Naive thymus-derived CD4-positive, alpha-beta T cell (primary cell): ENCODE measurements around the gene RYR1. TPM values are rescaled to one million over a fixed set of nuclear protein-coding genes. Genes with fewer than 3 reads are reported as not detected.
"Not testable (repeated sequence)": the region's sequence is repeated elsewhere in the genome, so short reads cannot be mapped to it uniquely, and the experiment has no call there.

ENCODE experiments used
- ATAC-seq: fragments of 150-1000 bp; cut with Tn5 transposase; 2 replicates; pipeline ENCODE4 v1.10.0; 2021; ENCODE audit warnings: mild to moderate bottlenecking, moderate library complexity
- CTCF ChIA-PET: fragments of 350-600 bp; sonication (Branson Sonifier 250); formaldehyde crosslinking; loops from one replicate; lab custom pipeline; 2021; ENCODE audit warnings: antibody characterized with exemption; lab: Charles Lee
- POLR2A ChIA-PET: fragments of 350-600 bp; sonication (Branson Sonifier 250); formaldehyde crosslinking; loops from one replicate; lab custom pipeline; 2021; ENCODE audit warnings: antibody characterized with exemption, inconsistent platforms; lab: Charles Lee
- DNase-seq, 9 donors: peaks; one replicate each; pipeline versions ENCODE4 v3.0.0 to v3.0.0-alpha.2; 2020 to 2022; ENCODE audit warnings: mixed read lengths in 1 of 9
- H3K27ac ChIP-seq: one replicate; pipeline ENCODE4 v1.7.0; 2013; ENCODE audit warnings: mild to moderate bottlenecking, low read depth, low read length, moderate library complexity
- H3K27me3 ChIP-seq, 2 donors: one replicate each; pipeline ENCODE4 v1.7.0; 2013; ENCODE audit warnings: low read length in 2 of 2, mild to moderate bottlenecking in 2 of 2, moderate library complexity in 2 of 2; ENCODE audit not compliant: control insufficient read depth in 2 of 2, insufficient read depth in 2 of 2
- H3K36me3 ChIP-seq, 3 experiments: 1 replicate in 2 of 3; 2 replicates in 1 of 3; pipeline ENCODE4 v1.7.0; 2013; ENCODE audit warnings: low read length in 3 of 3, mild to moderate bottlenecking in 3 of 3, moderate library complexity in 1 of 3; ENCODE audit not compliant: insufficient read depth in 3 of 3, control insufficient read depth in 2 of 3
- H3K4me1 ChIP-seq, 2 donors: one replicate each; pipeline ENCODE4 v1.7.0; 2013; ENCODE audit warnings: low read length in 2 of 2, mild to moderate bottlenecking in 2 of 2, moderate library complexity in 1 of 2; ENCODE audit not compliant: control insufficient read depth in 2 of 2, insufficient read depth in 2 of 2
- H3K4me3 ChIP-seq: 2 replicates; pipeline ENCODE4 v1.7.0; 2013; ENCODE audit warnings: mild to moderate bottlenecking, low read length
- H3K9me3 ChIP-seq, 3 experiments: 1 replicate in 2 of 3; 2 replicates in 1 of 3; pipeline ENCODE4 v1.7.0; 2013; ENCODE audit warnings: low read length in 3 of 3; ENCODE audit not compliant: control insufficient read depth in 2 of 3
- H3K27ac Mint-ChIP-seq, 9 donors: one replicate each; pipeline ENCODE4 v1.8.0; 2020 to 2022; ENCODE audit warnings: mixed read lengths in 9 of 9, mild to moderate bottlenecking in 8 of 9, moderate library complexity in 5 of 9, inconsistent platforms in 2 of 9
- H3K27me3 Mint-ChIP-seq, 5 donors: one replicate each; pipeline ENCODE4 v1.8.0; 2021 to 2022; ENCODE audit warnings: mixed read lengths in 5 of 5, mild to moderate bottlenecking in 1 of 5
- H3K36me3 Mint-ChIP-seq, 5 donors: one replicate each; pipeline ENCODE4 v1.8.0; 2020 to 2022; ENCODE audit warnings: mixed read lengths in 5 of 5, mild to moderate bottlenecking in 3 of 5, inconsistent platforms in 1 of 5
- H3K4me1 Mint-ChIP-seq, 7 donors: one replicate each; pipeline ENCODE4 v1.8.0; 2020 to 2022; ENCODE audit warnings: mixed read lengths in 7 of 7, mild to moderate bottlenecking in 3 of 7, inconsistent platforms in 1 of 7
- H3K4me3 Mint-ChIP-seq, 10 donors: one replicate each; pipeline ENCODE4 v1.8.0; 2020 to 2022; ENCODE audit warnings: mild to moderate bottlenecking in 10 of 10, mixed read lengths in 10 of 10, moderate library complexity in 6 of 10, inconsistent platforms in 2 of 10
- H3K9me3 Mint-ChIP-seq, 11 donors: one replicate each; pipeline ENCODE4 v1.8.0; 2020 to 2022; ENCODE audit warnings: mixed read lengths in 11 of 11, mild to moderate bottlenecking in 4 of 11, inconsistent platforms in 1 of 11, moderate library complexity in 1 of 11
- intact Hi-C, 2 donors: fragments of 100-400 bp; cut with micrococcal nuclease; formaldehyde crosslinking; loops; one replicate each; pipeline ENCODE4 v1.15.1; 2023
- polyA plus RNA-seq, 2 donors: library from polyadenylated mRNA; unstranded; fragments of 300-500 nt; fragmentation: Illumina TruSeq; gene quantifications; one replicate each; pipeline ENCODE4 v1.2.3, GENCODE V29; 2021
- total RNA-seq, 6 experiments: library from RNA in 5 of 6; stranded (reverse) in 5 of 6; gene quantifications; 1 replicate in 5 of 6; 2 replicates in 1 of 6; pipeline ENCODE4 v1.2.3 and lab custom pipeline; 2021 to 2026

The RYR1 gene
- total and polyA plus RNA-seq, 7 experiments from 2014 or later, result 0.29 to 2.6 (median 1.7) TPM; not detected in 2

DNA sequence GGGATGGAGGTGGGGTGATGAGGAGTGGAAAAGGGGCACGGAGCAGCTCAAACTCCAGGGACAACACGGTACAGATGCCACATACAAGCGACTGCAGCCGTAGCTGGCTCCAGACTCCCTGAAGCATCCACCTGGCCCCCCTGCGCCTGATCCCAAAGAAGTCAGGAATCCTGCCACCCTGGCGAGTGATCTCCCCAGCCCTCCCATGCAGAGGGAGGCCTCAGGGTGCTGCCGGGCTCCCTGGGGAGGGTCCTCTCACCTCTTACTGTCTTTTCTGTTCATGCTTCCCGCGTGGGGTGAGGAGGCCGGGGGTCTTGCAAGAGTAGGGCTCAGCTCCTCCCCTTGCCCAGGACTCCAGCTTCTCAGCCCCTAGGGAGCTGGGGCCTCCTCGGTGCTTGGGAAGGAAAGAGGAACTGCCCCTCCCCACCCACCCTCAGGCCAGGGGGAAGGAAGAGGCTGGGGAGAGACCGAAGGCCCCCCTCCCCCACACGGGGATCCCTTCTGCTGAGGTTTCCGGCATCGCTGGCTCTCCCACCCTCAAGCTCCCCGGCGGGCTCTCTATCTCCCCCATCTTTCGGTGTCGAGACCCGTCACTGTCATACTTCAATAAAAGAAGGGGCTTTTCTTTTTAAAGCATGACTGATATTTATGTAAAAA is 7.6 kb upstream of the RYR1 start, which contains the start of gene RASGRP4:
RASGRP4 (minus strand) TSS at position 410 of the 657 bp plus-strand sequence; CDS start at position 282, 128 bp downstream.
- Mint-ChIP-seq H3K27ac (peak within 1 kb of the TSS in 3 of 9 donors; percentile 10 to 79 (median 69)), H3K36me3 (no peaks in the 10 kb centered on the region), H3K4me3 (peak within 1 kb of the TSS in 9 of 10 donors; percentile 29 to 73 (median 61)), H3K27me3 (peaks cover 0 to 12% (median 4%) of the 10 kb centered on the region in 5 donors), H3K9me3 (no peaks in the 10 kb centered on the region), H3K4me1 (peaks cover 6 to 24% (median 16%) of the 10 kb centered on the region in 7 donors)
- H3K9me3 ChIP-seq, result no peaks in the 10 kb centered on the region
- H3K27me3 ChIP-seq, result no peaks in the 10 kb centered on the region
- H3K4me1 ChIP-seq, result no peaks in the 10 kb centered on the region
- H3K4me3 ChIP-seq, result no peak within 1 kb of the TSS
- no peaks in the 10 kb centered on the region for H3K36me3 ChIP-seq
- intact Hi-C loops, result no loop called here
- no peak within 1 kb of the TSS for H3K27ac ChIP-seq
- DNase-seq (peak in 4 of 9 donors; percentile 9 to 42 (median 14)), ATAC-seq (peak; percentile 85)
- CTCF ChIA-PET, result no interaction called here
- POLR2A ChIA-PET, result no interaction called here

- Mint-ChIP-seq H3K4me3 (peak overlapping the region in 1 of 10 donors; percentile 12), H3K27me3 (peaks cover 0 to 12% (median 4%) of the 10 kb centered on the region in 5 donors), H3K27ac (peak overlapping the region in 1 of 9 donors; percentile 59), H3K4me1 (peaks cover 6 to 24% (median 16%) of the 10 kb centered on the region in 7 donors)
- H3K4me3 ChIP-seq, H3K27ac ChIP-seq, H3K9me3 ChIP-seq, H3K4me1 ChIP-seq, intact Hi-C loops, H3K36me3 Mint-ChIP-seq, H3K9me3 Mint-ChIP-seq, CTCF ChIA-PET, H3K36me3 ChIP-seq, H3K27me3 ChIP-seq, POLR2A ChIA-PET: not testable (repeated sequence)
- DNase-seq (peak in 1 of 9 donors; percentile 33), ATAC-seq (peak; percentile 38)
Measured at GRCh38 chr19:38427035-38427677, 6.3 kb upstream of the RYR1 start.

GRCh38 chr19:38429055-38429810 is 4.3 kb upstream of the RYR1 start:
- intact Hi-C loops, result no loop called here
- Histone ChIP-seq H3K4me3 (no peak overlapping the region), H3K27me3 (peaks cover 0 to 1% of the 10 kb centered on the region in 2 donors), H3K36me3 (no peaks in the 10 kb centered on the region), H3K4me1 (no peaks in the 10 kb centered on the region), H3K27ac (no peak overlapping the region), H3K9me3 (no peaks in the 10 kb centered on the region)
- ATAC-seq (no peak), DNase-seq (peak in 1 of 9 donors; percentile 40)
- Mint-ChIP-seq H3K27me3 (peaks cover 7 to 20% (median 11%) of the 10 kb centered on the region in 5 donors), H3K4me1 (peaks cover 13 to 33% (median 22%) of the 10 kb centered on the region in 7 donors), H3K4me3 (no peak overlapping the region), H3K27ac (peak overlapping the region in 4 of 9 donors; percentile 8 to 81 (median 28)), H3K9me3 (no peaks in the 10 kb centered on the region), H3K36me3 (no peaks in the 10 kb centered on the region)
- ChIA-PET POLR2A (interaction anchor here (0.6 kb wide), 1 partner anchor 7 kb away, joined by 4 read pairs; no protein-coding TSS in a partner anchor), CTCF (no interaction called here)

DNA sequence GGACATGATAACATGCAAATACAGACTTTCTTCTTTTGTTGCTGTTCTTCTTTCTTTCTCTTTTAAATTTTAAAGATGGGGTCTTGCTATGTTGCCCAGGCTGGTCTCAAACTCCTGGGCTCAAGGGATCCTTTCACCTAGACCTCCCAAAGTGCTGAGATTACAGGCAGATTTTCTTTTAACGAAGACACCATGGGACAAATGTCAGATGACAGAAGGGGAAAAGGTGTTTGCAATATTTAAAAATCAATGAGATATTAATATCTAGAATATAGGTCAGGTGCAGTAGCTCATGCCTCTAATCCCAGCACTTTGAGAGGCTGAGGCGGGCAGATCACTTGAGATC is 3.7 kb upstream of the RYR1 start:
- peaks cover 9 to 23% (median 13%) of the 10 kb centered on the region in 5 donors for H3K27me3 Mint-ChIP-seq
- H3K4me1 Mint-ChIP-seq, result peaks cover 16 to 35% (median 25%) of the 10 kb centered on the region in 7 donors
- H3K4me3 Mint-ChIP-seq, result no peak overlapping the region
- POLR2A ChIA-PET, result no interaction called here
- no peaks in the 10 kb centered on the region for H3K36me3 Mint-ChIP-seq
- H3K4me3 ChIP-seq, result no peak overlapping the region
- H3K27ac Mint-ChIP-seq, result peak overlapping the region in 1 of 9 donors; percentile 69
- intact Hi-C loops, result no loop called here
- peaks cover 0 to 4% of the 10 kb centered on the region in 2 donors for H3K27me3 ChIP-seq
- CTCF ChIA-PET, result no interaction called here
- DNase-seq (no peak), ATAC-seq (no peak)
- H3K27ac ChIP-seq, result no peak overlapping the region
- no peaks in the 10 kb centered on the region for H3K4me1 ChIP-seq
- H3K36me3 ChIP-seq, result no peaks in the 10 kb centered on the region
- H3K9me3 Mint-ChIP-seq, result no peaks in the 10 kb centered on the region
- no peaks in the 10 kb centered on the region for H3K9me3 ChIP-seq

- Histone ChIP-seq H3K9me3 (no peaks in the 10 kb centered on the region), H3K4me1 (no peaks in the 10 kb centered on the region), H3K27me3 (peaks cover 0 to 4% of the 10 kb centered on the region in 2 donors), H3K4me3 (no peak overlapping the region), H3K27ac (no peak overlapping the region), H3K36me3 (no peaks in the 10 kb centered on the region)
- no peak overlapping the region for H3K27ac Mint-ChIP-seq
- H3K4me3 Mint-ChIP-seq, result no peak overlapping the region
- POLR2A ChIA-PET, result no interaction called here
- H3K4me1 Mint-ChIP-seq, result peaks cover 14 to 31% (median 21%) of the 10 kb centered on the region in 7 donors
- DNase-seq (no peak), ATAC-seq (no peak)
- no peaks in the 10 kb centered on the region for H3K9me3 Mint-ChIP-seq
- CTCF ChIA-PET, result interaction anchor here (0.5 kb wide), 1 partner anchor 1121 kb away, joined by 4 read pairs; no protein-coding TSS in a partner anchor
- H3K27me3 Mint-ChIP-seq, result peaks cover 9 to 19% (median 19%) of the 10 kb centered on the region in 5 donors
- H3K36me3 Mint-ChIP-seq, result no peaks in the 10 kb centered on the region
- intact Hi-C loops, result no loop called here
Measured at GRCh38 chr19:38430931-38431330, 2.6 kb upstream of the RYR1 start.

- Mint-ChIP-seq H3K27ac (no peak overlapping the region), H3K36me3 (no peaks in the 10 kb centered on the region), H3K4me1 (peaks cover 9 to 13% (median 10%) of the 10 kb centered on the region in 7 donors), H3K9me3 (peaks cover 0 to under 1% (median 0%) of the 10 kb centered on the region in 11 donors), H3K4me3 (peak overlapping the region in 4 of 10 donors; percentile 52 to 70 (median 61)), H3K27me3 (peaks cover 13 to 39% (median 18%) of the 10 kb centered on the region in 5 donors)
- H3K4me3 ChIP-seq, result no peak overlapping the region
- no peak for DNase-seq
- POLR2A ChIA-PET, result interaction anchor here (0.7 kb wide), 1 partner anchor 697 kb away, joined by 3 read pairs; no protein-coding TSS in a partner anchor
- no peaks in the 10 kb centered on the region for H3K9me3 ChIP-seq
- H3K27me3 ChIP-seq, result peaks cover 0 to 4% of the 10 kb centered on the region in 2 donors
- no peaks in the 10 kb centered on the region for H3K36me3 ChIP-seq
- intact Hi-C loops, result no loop called here
- no peak for ATAC-seq
- H3K27ac ChIP-seq, result no peak overlapping the region
- H3K4me1 ChIP-seq, result no peaks in the 10 kb centered on the region
- CTCF ChIA-PET, result no interaction called here
Measured at GRCh38 chr19:38434549-38435051, 1.1 kb downstream of the RYR1 start.
